Caco-2 (cell line): ENCODE measurements around the gene FBP2. TPM values are rescaled to one million over a fixed set of nuclear protein-coding genes. Genes with fewer than 3 reads are reported as not detected.

Experiments
- BruUV-seq: library from RNA; stranded (reverse); fragments of 400-500 nt; replicated peaks from 2 replicates; lab custom pipeline; 2021; lab: Mats Ljungman, UMichigan
- CTCF ChIA-PET: fragments of 300-600 bp; sonication (Branson Sonifier 250); formaldehyde crosslinking; loops from one replicate; lab custom pipeline; 2022; ENCODE audit warnings: antibody characterized with exemption; lab: Charles Lee
- POLR2A ChIA-PET: fragments of 300-600 bp; sonication (Branson Sonifier 250); formaldehyde crosslinking; loops from one replicate; lab custom pipeline; 2022; ENCODE audit warnings: antibody characterized with exemption; lab: Charles Lee
- DNase-seq, 2 experiments: peaks; one replicate each; pipeline versions ENCODE4 v3.0.0 to v3.0.0-alpha.2; 2020 to 2022
- H3K27me3 ChIP-seq: replicated peaks from 2 replicates; pipeline ENCODE4 v1.6.0; 2011; ENCODE audit warnings: low read length; ENCODE audit not compliant: control insufficient read depth, insufficient read depth
- H3K36me3 ChIP-seq: 2 replicates; pipeline ENCODE4 v1.5.1; 2011; ENCODE audit warnings: low read length; ENCODE audit not compliant: control insufficient read depth, insufficient read depth
- H3K4me1 ChIP-seq: fragments of 250-450 bp; sonication (Bioruptor Pico); 2 replicates; pipeline ENCODE4 v1.5.1; 2020; ENCODE audit warnings: mild to moderate bottlenecking
- H3K4me3 ChIP-seq: 2 replicates; pipeline ENCODE4 v1.5.1; 2011; ENCODE audit warnings: low read depth, mild to moderate bottlenecking, control low read depth, low read length
- H3K9me3 ChIP-seq: fragments of 250-450 bp; sonication (Bioruptor Pico); 2 replicates; pipeline ENCODE4 v1.5.1; 2020; ENCODE audit warnings: mild to moderate bottlenecking, moderate library complexity
- H3K27ac Mint-ChIP-seq: one replicate; pipeline ENCODE4 v1.8.0; 2022; ENCODE audit warnings: mixed read lengths; ENCODE audit not compliant: unreplicated experiment
- H3K27me3 Mint-ChIP-seq: one replicate; pipeline ENCODE4 v1.8.0; 2022; ENCODE audit warnings: mixed read lengths; ENCODE audit not compliant: insufficient read depth, unreplicated experiment
- H3K36me3 Mint-ChIP-seq: one replicate; pipeline ENCODE4 v1.8.0; 2022; ENCODE audit warnings: mild to moderate bottlenecking, mixed read lengths; ENCODE audit not compliant: insufficient read depth, unreplicated experiment
- H3K4me1 Mint-ChIP-seq: one replicate; pipeline ENCODE4 v1.8.0; 2022; ENCODE audit warnings: low read depth, mixed read lengths; ENCODE audit not compliant: unreplicated experiment
- H3K4me3 Mint-ChIP-seq: one replicate; pipeline ENCODE4 v1.8.0; 2022; ENCODE audit warnings: mild to moderate bottlenecking, moderate library complexity, mixed read lengths; ENCODE audit not compliant: unreplicated experiment
- H3K9me3 Mint-ChIP-seq: one replicate; pipeline ENCODE4 v1.8.0; 2022; ENCODE audit warnings: mixed read lengths; ENCODE audit not compliant: unreplicated experiment
- CTCF ChIP-seq, 2 experiments: fragments of 200-600 bp in 1 of 2; IDR thresholded peaks; 1 replicate in 1 of 2; 2 replicates in 1 of 2; pipeline versions ENCODE4 v1.5.1 to v1.8.0; 2011 to 2022; ENCODE audit warnings: antibody characterized with exemption in 1 of 2, control low read depth in 1 of 2, inconsistent platforms in 1 of 2, low read depth in 1 of 2, low read length in 1 of 2, mild to moderate bottlenecking in 1 of 2, moderate library complexity in 1 of 2; ENCODE audit not compliant: insufficient read depth in 1 of 2, severe bottlenecking in 1 of 2, unreplicated experiment in 1 of 2
- intact Hi-C: fragments of 100-400 bp; cut with micrococcal nuclease; formaldehyde crosslinking; loops from one replicate; pipeline ENCODE4 v1.10.0; 2022; ENCODE audit not compliant: unreplicated experiment
- total RNA-seq: library from RNA; stranded (reverse); gene quantifications from 2 replicates; pipeline ENCODE4 v1.2.3, GENCODE V29; 2022

The FBP2 gene
- total RNA-seq, 1 experiment from 2014 or later = not detected

GRCh38 chr9:94611638-94612068 lies 18.0 kb upstream of the FBP2 start:
- Mint-ChIP-seq H3K36me3 (no peaks in the 10 kb centered on the region), H3K4me3 (no peak overlapping the region), H3K27me3 (no peaks in the 10 kb centered on the region), H3K4me1 (peaks cover 11% of the 10 kb centered on the region), H3K9me3 (no peaks in the 10 kb centered on the region), H3K27ac (no peak overlapping the region)
- intact Hi-C loops = no loop called here
- no peaks in the 10 kb centered on the region for H3K9me3 ChIP-seq
- TF ChIP-seq CTCF (IDR thresholded peaks at IDR 0.05; ENCODE audit: insufficient read depth in 1 of 2, low read depth in 1 of 2, low read length in 1 of 2, severe bottlenecking in 1 of 2, unreplicated experiment in 1 of 2) = no peak
- POLR2A ChIA-PET = no interaction called here
- no peaks in the 10 kb centered on the region for H3K27me3 ChIP-seq
- CTCF ChIA-PET = no interaction called here
- H3K4me3 ChIP-seq = no peak overlapping the region
- no peak for DNase-seq
- H3K36me3 ChIP-seq = no peaks in the 10 kb centered on the region
- peaks cover 18% of the 10 kb centered on the region for H3K4me1 ChIP-seq
- no TSS peak for BruUV-seq

- ChIA-PET CTCF (no interaction called here), POLR2A (interaction anchor here (0.7 kb wide), 1 partner anchor 416 kb away, joined by 3 read pairs; no protein-coding TSS in a partner anchor)
- intact Hi-C loops = no loop called here
- no peaks in the 10 kb centered on the region for H3K36me3 Mint-ChIP-seq
- H3K4me1 ChIP-seq = peaks cover 19% of the 10 kb centered on the region
- no peak for TF ChIP-seq CTCF (IDR thresholded peaks at IDR 0.05; ENCODE audit: insufficient read depth in 1 of 2, low read depth in 1 of 2, low read length in 1 of 2, severe bottlenecking in 1 of 2, unreplicated experiment in 1 of 2)
- H3K4me1 Mint-ChIP-seq = peaks cover 19% of the 10 kb centered on the region
- H3K9me3 ChIP-seq = no peaks in the 10 kb centered on the region
- H3K27ac Mint-ChIP-seq = no peak overlapping the region
- H3K4me3 ChIP-seq = no peak overlapping the region
- H3K27me3 Mint-ChIP-seq = no peaks in the 10 kb centered on the region
- DNase-seq = no peak
- H3K9me3 Mint-ChIP-seq = no peaks in the 10 kb centered on the region
- H3K27me3 ChIP-seq = no peaks in the 10 kb centered on the region
- H3K4me3 Mint-ChIP-seq = no peak overlapping the region
- BruUV-seq = no TSS peak
- H3K36me3 ChIP-seq = no peaks in the 10 kb centered on the region
Observed at GRCh38 chr9:94610181-94610606, 16.6 kb upstream of the FBP2 start.

- Mint-ChIP-seq H3K4me3 (no peak overlapping the region), H3K27ac (peak overlapping the region; percentile 71), H3K36me3 (no peaks in the 10 kb centered on the region), H3K4me1 (peaks cover 35% of the 10 kb centered on the region), H3K9me3 (no peaks in the 10 kb centered on the region), H3K27me3 (no peaks in the 10 kb centered on the region)
- intact Hi-C loops = no loop called here
- BruUV-seq = no TSS peak
- H3K36me3 ChIP-seq = no peaks in the 10 kb centered on the region
- POLR2A ChIA-PET = no interaction called here
- no peaks in the 10 kb centered on the region for H3K27me3 ChIP-seq
- peaks cover 36% of the 10 kb centered on the region for H3K4me1 ChIP-seq
- no peak for DNase-seq
- no peak for TF ChIP-seq CTCF (IDR thresholded peaks at IDR 0.05; ENCODE audit: insufficient read depth in 1 of 2, low read depth in 1 of 2, low read length in 1 of 2, severe bottlenecking in 1 of 2, unreplicated experiment in 1 of 2)
- no peaks in the 10 kb centered on the region for H3K9me3 ChIP-seq
- CTCF ChIA-PET = no interaction called here
- no peak overlapping the region for H3K4me3 ChIP-seq
Observed at GRCh38 chr9:94607423-94607691, 13.7 kb upstream of the FBP2 start.
